GM21390 (cell line): ENCODE data around the gene ESRP2.
A peak's percentile ranks its signal among the peaks of the same experiment; 100 is the strongest.

ENCODE experiments used
- ATAC-seq: cut with Tn5 transposase; IDR thresholded peaks from one replicate; pipeline ENCODE4 v1.9.1; 2021; ENCODE audit not compliant: unreplicated experiment

Gene ESRP2

GRCh38 chr16:68235887-68236136, at the start of gene ESRP2:
ESRP2 (minus strand) TSS chr16:68236127; CDS start chr16:68236045, 82 bp downstream.
- ATAC-seq: no peak

DNA sequence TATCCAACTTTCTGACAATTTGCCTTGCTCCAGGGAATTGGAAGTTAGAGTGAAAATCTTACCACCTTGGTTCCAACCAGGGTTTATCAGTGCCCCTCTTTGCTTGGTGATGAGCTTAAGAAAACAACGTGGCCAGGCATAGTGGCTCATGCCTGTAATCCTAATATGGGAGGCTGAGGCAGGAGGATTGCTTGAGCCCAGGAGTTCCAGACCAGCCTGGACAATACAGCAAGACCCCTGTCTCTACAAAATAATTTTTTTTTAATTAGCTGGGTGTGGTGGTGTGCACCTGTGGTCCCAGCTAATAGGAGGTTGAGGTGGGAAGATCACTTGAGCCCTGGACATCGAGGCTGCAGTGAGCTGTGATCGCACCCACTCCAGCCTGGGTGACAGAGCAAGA, 49.8 kb upstream of the ESRP2 start:
- ATAC-seq: no peak

GRCh38 chr16:68284847-68285246, 48.9 kb upstream of the ESRP2 start:
- peak; percentile 55 for ATAC-seq

GRCh38 chr16:68283801-68284598, 48.1 kb upstream of the ESRP2 start:
- peak; percentile 43 for ATAC-seq

GRCh38 chr16:68283346-68283745, 47.4 kb upstream of the ESRP2 start:
- no peak for ATAC-seq

- no peak for ATAC-seq
Measured at GRCh38 chr16:68282064-68282452, 46.1 kb upstream of the ESRP2 start.

- ATAC-seq: no peak
Measured at GRCh38 chr16:68281368-68282063, 45.6 kb upstream of the ESRP2 start.

GRCh38 chr16:68279726-68280558, 44.0 kb upstream of the ESRP2 start:
- ATAC-seq: no peak

DNA sequence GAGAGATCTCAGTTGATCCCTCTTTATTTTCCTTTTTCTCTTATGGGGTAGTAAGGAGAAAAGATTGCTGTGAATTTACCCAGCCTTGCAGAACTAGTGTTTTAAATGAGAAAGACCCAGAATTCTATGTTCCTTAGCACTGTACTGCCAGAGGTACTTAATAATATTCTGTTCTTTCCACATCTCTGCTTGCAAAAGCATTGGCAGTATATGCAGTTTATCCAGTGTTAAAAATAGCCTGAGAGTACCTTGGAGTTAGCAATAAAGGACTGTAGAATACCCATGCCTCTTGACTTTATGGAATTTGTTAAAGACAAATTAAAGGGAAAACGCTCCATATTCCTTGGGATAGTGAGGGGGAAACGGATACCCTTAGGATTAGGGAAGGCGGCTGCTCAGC, 40.3 kb upstream of the ESRP2 start:
- ATAC-seq: no peak

- ATAC-seq: peak; percentile 73
Measured at GRCh38 chr16:68275611-68276191, 39.8 kb upstream of the ESRP2 start.

- no peak for ATAC-seq
Measured at GRCh38 chr16:68274441-68274840, 38.5 kb upstream of the ESRP2 start.

- ATAC-seq: no peak
Measured at GRCh38 chr16:68273896-68274295, 38.0 kb upstream of the ESRP2 start.

DNA sequence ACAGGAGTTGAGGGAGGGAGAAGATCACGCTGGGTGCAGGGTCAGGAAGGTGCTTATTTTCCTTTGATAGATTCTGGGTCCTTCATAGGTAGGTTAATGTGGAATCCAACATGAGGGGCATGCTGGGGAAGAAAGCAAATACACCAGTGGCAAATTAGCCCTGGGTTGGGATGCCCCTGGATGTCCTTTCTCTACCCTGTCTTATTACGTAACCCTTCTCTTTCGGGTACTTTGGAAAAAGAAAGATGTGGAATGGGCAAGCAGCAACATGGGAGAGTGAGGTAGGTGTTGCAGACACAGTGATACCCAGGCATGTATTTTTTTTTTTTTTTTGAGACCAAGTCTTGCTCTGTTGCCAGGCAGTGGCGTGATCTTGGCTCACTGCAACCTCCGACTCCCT, 37.5 kb upstream of the ESRP2 start:
- ATAC-seq: no peak

GRCh38 chr16:68272507-68273209, 36.7 kb upstream of the ESRP2 start:
- ATAC-seq: no peak

DNA sequence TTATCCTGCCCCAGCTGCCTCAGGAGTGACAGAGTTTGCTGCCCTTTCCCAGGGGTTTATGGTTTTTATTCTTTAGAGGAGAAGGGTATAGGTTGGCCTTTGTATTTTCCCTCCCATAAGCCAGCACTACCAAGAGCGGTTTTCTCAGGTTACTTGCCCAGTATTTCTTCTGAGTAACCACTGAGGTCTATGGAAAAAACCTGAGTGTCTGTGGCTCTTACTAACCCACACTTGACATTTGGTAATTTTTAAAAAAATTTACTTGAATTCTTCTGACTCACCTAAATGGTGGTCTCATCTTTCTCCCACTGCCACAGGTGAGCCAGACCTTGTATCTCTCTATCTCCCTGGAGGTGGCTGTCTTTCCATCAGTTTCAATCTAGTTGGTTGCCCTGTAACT, 34.4 kb upstream of the ESRP2 start:
- ATAC-seq: no peak

GRCh38 chr16:68269793-68270192, 33.9 kb upstream of the ESRP2 start:
- no peak for ATAC-seq

- ATAC-seq: no peak
Measured at GRCh38 chr16:68267612-68268405, 31.9 kb upstream of the ESRP2 start.

DNA sequence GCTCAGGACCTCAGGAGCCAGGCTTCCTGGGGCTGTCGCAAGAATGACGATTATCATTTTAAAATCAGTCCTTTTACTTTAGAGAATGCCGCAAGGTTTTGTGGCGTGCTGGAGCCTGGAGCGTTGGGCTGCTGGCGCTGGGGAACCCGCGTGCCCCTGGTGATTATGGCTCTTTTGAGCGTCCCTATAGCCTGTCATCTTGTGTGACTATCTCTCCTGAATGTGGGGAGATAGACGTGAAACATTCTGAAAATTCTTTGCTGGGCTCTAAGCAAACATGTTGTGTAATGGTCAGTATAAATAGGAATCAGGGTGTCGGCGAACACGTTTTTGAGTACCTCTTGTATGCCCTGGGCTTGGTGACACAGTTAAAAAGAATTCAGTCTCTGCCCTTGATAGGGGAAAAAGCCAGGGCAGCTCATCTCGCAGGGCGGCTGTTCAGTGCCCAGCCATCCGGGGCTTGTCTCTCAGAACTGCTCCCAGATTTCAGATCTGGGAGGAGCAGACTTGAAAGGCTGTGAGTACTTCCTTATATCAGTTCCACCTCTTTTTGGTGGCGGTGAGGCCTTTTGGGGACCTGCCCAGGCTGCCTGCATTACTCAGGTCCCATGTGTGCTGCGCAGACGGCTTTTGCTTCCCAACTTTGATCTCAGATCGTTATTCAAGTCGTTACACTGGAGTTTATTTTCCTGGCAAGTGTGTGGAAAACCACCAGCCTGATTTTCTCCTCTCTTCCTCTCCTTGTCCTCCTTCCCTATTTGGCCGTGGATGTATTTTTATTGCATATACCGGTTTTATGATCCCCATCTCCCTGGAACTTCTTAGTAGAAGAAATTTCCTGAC, 29.4 kb upstream of the ESRP2 start:
- ATAC-seq: no peak
